Embryonic facial prominence (tissue), 1 donor: ENCODE data around the gene BACE1-AS.

ENCODE experiments used
- DNase-seq: peaks from one replicate; pipeline ENCODE4 v3.0.0-alpha.2; 2016; ENCODE audit errors: extremely low spot score

Gene BACE1-AS

DNA sequence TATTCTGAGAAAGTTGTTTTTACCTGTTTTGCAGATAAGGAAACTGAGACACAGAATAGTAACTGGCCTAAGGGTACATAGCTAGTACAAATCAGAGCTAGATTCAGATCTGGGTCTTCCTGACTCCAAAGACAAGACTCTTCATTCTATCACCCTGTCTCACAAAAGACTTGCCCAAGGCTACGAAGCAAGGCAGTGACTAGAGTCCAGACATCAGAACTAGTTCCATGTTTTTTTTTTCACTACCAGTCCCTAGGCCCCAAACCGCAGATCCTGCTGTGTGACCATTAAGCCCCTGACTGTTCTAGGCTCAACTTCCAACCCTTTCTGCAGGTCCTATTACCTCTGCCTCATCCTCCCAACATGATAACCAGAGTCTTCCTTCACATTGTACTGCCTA, 1.5 kb downstream of the BACE1-AS start:
- DNase-seq = no peak

DNA sequence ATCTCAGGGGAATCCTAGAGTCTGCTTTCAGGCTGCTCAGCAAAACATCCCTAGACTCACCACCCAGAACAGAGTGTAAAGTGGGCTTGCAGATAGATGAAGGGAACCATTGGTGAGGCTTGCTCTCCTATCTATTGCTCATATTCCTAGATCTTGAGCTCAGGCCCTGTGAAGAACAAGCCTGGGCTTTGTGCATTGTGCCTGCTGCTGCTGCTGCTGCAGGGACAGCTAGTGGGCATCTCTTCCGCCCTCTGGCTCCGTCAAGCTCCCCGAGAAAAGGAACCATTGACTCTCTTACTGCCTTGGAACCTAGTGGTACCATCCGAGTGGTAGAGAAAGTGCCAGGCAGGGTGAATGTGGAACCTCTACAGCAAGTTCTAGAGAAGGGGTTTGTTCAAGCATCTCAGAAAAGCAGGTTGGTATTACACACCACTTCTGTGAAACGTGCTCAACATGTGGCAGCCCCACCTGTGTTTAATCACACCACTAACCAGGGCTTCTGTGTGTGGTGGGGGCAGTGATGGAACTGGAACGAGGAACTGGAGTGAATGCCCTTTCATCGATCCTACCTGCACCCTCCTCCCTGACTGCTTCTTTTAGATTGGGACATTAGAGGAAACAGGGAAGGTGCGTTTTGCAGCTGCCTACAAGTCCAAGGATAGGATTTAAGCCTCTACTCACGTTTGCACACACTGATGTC, 4.4 kb downstream of the BACE1-AS start:
- no peak for DNase-seq

DNA sequence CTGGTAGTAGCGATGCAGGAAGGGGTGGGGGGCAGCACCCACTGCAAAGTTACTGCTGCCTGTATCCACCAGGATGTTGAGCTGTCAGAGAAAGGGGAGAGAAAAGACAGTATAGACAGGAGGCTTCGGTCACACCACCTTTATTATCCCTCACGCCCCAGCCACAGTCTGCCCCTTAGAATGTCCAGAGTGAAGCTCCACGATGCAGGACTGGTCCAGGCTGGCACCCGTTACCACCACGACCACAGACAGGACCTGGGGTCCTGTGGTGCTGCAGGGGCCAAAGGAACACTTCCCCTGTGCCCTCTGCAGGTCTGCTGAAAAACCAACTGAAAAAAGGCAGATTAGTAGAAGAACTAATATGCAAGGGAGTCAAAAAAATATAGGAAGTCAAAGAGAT, 5.7 kb downstream of the BACE1-AS start:
- no peak for DNase-seq

DNA sequence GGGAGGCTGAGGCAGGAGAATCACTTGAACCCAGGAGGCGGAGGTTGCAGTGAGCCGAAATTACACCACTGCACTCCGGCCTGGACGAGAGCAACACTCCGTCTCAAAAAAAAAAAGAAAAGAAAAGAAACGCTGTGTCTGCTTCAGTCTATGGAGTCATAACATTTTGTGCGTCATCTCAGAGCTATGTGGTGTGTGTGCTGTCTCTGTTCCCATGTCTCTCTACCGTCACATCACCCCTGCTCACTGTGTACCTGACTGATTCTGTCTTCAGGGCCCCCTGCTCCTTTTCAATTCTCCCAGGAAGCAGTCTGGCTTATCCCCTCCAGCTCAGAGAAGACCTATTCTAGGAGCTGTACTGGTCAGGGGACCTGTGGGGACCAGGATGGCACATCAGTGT, 7.0 kb downstream of the BACE1-AS start:
- DNase-seq = no peak

DNA sequence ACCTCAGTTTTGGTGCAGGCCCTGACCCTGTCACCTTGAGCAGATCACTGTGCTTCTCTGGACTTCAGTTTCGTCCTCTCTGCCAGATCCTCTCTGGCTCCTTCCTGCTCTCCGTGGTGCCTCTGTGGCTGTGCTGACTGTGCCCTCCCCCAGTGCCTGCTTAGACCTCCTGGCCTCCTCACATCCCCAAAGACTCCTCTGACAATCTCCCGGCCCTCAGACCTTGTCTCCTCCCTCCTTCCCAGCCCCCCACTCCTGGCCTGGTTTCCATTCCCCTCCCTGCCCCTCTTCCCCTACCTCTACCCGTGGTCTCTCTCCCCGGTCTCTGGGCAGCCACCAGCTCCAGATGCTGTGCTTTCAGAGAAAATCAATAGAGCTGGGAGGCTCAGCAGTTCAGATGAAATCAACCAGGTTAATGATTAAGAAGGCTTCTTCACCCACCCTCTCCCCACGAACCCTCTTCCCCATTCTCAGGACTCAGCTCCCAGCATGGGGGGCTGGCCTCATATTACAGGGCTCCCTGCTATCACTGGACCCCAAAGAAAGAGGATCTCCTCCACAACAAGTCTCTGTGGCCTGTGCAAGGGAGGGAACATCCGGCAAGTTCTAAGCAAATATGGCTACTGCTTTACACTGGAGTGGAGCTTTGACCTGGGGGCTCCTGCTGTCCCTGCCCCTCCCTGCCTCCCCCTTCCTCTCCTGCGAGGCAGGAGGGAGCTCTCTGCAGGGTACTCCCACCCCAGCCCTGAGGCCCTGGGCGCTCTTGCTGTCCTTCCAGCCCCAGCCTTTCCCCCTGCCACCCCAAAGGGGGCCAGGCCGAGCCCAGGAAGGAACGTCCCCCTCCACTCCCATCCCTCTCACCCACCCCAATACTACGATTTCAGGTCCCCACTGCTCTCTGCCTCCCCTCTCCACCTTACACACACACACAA, 8.5 kb downstream of the BACE1-AS start:
- no peak for DNase-seq

DNA sequence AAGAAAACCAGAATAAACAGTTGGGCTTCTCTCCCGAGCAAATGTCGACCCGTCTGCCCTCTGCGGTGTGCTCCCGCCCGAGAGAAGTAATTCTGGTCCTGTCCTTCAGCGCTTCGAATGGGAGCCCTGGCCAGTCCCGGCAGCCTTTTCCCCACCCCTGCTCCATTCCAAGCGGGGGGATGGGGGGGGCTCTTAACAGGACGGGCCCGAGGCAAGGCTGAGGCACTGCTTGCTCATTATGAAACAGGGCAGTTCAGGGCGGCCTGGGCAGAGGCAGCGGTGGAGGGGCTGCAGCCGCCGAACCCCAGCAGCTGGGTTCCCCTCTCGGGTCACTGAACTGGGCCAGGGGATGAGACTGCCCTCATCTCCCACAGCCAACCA, 9.1 kb downstream of the BACE1-AS start:
- no peak for DNase-seq

DNA sequence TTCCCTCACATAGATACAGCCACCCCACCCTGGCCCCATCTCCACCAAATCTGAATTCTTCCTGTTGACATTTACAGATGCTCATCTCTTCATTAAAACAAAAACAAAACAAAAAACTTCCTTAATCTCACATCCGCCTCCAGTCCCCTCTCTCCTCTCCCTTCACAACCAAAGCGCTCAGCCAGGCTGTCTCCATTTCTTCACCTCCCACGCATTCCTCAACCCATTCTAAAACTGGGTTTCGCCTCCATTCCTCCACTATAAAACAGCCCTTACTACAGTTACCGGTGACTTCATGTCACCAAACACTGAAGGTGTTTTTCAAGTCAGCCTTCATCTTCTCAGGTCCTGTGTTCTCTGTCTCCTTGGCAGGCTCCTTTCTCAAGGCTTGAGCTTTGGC, 9.6 kb downstream of the BACE1-AS start:
- DNase-seq = no peak

DNA sequence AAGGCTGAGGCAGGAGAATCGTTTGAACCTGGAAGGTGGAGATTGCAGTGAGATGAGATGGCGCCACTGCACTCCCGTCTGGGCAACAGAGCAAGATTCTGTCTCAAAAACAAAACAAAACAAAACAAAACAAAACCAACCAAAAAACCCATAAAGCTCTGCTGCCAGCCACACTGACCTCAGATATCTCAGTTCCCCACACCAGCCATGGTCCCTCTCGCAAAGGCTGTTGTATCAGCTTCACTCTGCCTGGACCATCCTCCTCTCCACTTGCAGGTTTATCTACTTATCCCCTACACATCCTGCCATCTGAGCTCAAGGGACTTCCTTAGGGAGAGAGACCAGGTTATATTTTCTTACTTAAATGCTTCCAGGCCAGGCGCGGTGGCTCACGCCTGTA, 11.1 kb downstream of the BACE1-AS start:
- DNase-seq = no peak

DNA sequence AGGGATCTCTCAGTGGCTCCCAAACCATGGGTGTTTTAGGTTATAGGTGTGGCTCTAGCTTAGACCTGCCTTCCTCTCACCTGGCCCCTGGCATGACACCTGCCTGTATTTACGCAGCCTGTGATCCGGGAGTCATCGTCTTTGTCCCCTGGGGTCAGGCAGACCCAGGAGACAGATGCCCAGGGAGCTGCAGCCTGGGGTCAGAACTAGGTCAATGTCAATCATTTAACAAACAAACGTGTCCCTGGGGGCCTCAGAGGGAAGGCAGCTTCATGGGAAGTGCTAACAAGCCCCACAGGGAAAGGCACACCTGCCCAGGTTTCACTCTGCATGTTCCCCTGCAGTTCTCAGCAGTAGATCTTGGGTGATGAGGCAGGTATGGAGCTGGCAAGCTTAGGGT, 12.0 kb downstream of the BACE1-AS start:
- no peak for DNase-seq

DNA sequence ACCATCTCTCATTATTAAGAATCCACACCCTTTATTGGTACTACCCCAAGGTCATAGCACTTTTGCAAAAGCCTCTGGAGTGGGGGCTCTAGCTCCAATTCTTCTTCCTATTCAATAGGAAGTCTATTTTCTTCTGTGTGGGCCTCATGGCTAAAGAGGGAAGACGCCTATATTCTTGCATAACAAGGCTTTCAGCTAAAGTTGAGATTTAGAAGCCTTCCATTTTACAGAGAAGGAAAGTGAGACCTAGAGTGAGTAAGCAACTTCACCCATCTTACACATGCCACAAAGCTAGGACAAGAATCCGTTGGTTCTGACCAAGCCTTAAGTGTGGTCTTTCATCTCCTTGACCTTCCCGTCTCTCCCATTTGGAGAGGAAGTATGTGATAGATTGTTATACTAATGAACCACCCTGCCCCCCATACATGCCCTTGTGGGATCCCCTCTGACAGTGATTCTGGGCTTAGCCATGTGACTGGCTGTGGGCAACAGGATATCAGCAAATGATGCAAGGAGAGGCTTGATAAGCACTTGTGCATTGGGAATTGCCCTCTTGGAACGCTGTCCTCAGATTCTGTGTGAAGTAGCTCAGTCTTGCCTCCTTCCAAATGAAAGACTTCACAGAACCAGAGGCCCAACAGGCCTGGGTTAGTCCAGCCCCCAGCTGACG, 12.6 kb downstream of the BACE1-AS start:
- DNase-seq = no peak

DNA sequence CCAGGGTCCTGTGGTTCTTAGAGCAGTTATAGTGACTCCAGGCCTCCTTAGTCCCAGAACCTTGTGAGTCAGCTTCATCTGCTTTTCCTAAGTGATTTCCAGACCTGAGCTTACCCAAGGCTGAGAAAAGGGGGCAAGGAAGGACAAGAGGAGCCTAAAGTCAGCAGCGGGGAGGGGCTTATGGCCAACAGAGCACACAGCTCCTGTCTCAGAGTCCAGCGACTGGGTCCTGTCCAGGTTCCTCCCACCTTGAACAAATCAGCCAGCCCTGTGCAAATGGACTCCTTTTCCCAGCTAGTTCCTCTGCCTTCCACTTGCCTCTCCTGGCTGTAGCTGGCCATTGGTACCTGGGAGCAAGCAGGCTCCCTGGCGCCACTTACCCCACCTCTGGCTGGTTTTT, 14.0 kb downstream of the BACE1-AS start:
- DNase-seq = no peak

DNA sequence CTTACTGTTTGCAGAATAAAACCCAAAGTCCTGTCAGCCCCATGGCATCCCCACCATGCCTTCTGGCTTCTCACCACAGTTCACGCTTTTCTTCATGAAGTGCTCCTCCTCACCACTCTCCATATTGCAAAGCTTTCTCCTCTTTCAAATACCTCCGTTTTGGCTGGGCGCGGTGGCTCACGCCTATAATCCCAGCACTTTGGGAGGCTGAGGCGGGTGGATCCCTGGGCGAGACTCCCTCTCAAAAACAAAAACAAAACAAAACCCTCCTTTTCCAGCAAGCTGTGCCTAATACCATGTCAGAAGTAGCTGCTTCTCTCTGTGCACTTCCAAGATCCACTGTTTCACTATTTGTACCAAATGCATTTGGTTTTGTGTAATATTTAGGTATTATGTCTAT, 18.2 kb downstream of the BACE1-AS start:
- DNase-seq = no peak

DNA sequence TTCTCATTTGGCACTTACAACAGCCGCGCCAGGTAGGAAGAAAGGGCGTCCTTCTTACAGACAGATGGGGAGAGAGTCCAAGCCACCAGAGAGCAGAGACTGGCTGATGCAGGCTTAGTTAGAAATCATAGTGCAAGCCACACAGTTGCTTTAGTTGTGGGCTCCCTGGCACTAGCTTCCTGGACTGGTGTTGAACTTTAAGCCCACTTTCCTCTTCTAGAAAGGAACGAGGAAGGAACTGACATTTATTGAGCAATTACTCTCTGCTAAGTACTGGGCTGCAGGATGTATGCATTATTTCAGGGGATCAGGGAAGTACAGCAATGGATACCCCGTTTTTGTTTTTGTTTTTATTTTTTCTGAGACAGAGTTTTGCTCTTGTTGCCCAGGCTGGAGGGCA, 21.9 kb downstream of the BACE1-AS start:
- no peak for DNase-seq

DNA sequence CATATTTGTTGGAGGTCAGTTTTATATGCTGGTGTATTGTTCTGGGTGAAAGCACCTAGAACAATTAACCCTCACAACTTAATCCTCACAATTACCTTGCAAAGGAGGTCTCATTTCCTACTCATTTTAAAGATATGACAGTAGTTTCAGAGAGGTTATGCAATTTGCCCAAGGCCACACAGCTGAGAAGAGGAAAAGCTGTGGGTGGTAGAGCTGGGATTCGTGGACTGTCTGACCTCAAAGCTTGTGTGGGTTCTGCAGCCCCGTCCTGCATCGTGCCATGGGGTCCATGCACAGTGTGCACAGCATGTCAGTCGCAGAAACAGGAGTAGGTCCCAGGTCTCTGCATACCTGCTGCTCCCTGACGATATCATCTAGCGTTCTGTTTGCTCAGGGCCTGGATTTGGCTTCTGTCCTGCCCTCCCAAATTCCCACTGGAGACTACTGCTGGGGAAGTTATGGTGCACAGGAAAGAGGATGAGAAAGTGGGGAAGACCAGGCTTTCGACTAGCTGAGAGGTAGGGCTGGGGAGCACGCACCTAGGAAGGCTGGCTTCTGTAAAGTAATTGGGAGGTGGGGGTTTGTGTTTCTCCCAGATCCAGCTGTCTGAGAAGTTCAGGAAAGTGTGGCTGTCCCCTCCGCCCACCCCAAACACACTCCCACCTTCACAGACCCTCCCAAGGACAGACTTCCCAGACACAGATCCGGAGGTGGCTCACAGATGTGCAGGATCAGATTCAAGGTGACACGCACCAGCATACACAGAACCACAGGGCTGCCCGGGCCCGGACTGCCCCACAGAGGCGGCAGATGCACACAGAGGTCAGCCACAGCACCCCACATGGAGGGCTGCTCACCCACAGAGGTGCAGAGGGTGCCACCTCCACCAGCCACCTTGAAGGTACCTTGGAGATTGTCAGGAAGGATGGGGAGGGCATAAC, 23.0 kb downstream of the BACE1-AS start:
- DNase-seq = no peak

DNA sequence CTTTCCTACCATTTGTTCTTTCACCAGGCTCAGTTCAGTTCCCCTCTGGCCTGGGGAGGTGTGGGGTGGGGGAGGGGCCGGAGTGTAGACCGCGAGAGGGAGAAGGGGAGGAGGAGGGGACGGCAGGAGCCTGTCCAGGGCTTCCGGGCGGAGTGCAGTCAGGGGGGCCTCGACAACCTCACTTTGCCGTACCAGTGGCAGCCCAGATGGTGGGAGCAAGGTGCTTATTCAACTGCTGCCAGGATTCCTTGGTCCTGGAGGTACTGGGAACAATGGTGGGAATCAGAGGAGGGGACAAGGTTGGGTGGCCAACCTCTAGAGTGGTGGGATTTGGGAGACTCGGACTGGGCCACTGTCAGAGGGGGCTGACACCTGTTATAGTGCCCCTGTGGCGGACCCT, 23.7 kb downstream of the BACE1-AS start:
- DNase-seq = no peak

DNA sequence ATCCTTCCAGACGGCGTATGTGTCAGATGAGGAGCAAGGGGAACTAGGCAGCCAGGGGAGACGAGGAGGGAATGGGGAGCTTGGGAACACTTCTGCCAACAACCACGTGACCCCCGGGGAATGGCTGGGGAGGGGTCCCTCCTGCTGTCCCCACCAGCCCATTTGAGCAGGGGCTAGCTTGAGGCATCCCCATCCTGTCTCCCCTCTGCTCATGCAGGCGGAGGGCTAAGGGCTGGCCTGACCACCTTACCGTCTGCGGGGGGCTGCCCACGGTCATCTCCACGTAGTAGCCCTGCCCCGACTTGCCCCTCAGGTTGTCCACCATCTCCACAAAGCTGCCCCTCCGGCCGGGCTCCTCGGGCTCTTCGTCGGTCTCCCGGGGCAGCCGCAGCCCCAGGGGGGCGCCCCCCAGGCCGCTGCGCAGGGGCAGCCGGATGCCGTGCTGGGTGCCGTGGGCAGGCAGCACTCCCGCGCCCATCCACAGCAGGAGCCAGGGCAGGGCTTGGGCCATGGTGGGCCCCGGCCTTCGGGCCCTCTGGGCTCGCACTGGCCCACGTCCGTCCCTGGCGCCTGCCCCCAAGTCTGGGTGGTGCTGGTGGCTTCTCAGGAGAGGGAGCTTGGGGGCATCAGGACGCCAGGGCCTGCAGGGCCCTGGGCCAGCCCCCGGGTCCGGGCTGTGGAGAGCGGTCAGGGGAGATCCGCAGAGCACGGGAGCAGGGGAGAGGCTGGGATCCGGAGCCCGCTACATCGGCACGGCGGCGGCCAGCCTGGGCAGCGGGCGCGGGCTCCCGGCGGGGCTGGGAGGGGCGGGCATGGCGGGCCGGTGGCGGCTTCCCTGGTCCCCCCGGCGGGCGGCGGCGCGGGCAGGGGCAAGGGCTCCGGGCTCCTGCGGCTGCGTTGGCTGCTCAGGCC, 24.4 kb downstream of the BACE1-AS start:
- DNase-seq = no peak

DNA sequence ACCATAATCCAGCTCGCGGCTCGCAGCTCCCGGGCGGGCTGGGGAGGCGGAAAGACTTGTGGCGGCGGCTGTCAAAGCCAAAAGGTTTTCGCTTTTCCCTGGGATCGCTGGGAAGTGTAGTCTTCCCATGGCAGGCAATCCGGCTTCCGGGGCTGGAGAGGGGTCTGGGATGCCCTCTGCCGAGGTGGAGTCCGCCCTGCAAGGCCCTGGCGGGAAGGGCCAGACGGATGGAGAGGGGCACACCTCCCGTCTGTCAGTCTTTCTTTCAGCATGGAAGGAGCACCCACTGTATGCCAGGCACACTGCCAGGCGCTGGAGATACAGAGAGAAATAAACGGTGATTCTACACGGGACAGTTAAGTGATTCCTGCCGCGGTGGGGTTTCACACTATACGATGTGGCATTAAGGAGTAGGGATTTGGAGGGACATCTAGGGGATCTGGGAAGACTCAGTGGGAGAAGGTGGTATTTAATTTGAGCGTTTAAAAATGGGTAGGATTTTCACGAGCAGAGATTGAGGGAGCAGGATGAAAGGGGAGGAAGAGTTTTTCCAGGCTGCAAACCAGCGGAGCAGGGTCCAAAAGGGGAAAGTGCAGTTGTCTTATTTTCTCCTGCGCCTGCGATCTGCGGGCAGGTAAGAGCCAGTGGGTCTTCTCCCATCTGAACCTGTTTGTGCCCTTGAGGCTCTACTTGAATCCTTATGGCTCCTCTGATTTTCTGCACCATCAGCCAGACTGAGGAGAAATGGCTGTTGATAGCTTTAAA, 25.2 kb downstream of the BACE1-AS start, which contains the start of gene BACE1:
BACE1 (minus strand) TSS at position 60 of the 765 bp plus-strand sequence. CDS start 461 bp downstream, outside the sequence.
- DNase-seq = peak; percentile 61

DNA sequence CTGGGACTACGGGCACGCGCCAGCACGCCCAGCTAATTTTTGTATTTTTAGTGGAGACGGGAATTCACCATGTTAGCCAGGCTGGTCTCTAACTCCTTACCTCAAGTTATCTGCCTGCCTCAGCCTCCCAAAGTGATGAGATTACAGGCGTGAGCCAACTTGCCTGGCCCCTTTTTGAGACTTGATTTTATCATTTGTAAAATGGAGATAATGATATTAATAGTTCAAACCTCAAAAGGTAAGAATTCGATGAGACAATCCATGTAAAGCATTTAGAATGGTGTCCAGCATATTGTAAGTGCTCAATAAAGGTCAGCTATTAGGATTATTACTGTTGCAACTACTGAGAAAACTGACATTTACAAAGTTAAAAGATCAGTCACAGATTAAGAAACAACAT, 27.6 kb downstream of the BACE1-AS start:
- no peak for DNase-seq

DNA sequence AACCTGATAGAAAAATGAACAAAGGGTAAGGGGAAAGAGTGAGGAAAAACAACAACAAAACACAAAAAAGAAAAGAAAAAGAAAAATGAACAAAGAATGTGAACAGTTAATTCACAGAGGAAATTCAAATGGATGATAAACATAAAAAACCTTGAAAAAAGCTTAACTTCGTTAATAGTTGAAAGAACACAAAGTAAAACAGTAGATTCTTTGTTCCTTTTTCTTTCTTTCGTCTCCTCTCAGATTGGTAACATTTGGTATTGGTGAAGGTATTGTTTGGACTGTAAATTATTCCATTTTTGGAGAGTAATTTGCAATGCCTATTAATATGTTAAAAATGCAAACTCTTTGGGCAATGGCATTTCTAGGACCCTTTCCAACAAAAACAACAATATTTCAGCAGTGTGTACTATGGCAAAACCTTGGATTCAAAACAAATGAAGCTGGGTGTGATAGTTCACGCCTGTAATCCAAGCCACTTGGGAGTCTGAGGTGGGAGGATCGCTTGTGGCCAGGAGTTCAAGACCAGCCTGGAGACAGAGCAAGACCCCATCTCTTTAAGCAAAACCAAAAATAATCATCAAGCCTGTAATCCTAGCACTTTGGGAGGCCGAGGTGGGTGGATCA, 28.2 kb downstream of the BACE1-AS start:
- DNase-seq = no peak
